MM.1S (cell line): ENCODE measurements around the gene MTERF2.
"Not testable (repeated sequence)": the region's sequence is repeated elsewhere in the genome, so short reads cannot be mapped to it uniquely, and the experiment has no call there.

Source experiments
- DNase-seq: peaks from one replicate; pipeline ENCODE4 v3.0.0-alpha.2; 2015
- H2AFZ ChIP-seq: fragments of 300-600 bp; sonication (generic); 2 replicates; pipeline ENCODE4 v1.6.0; 2016; ENCODE audit warnings: antibody characterized with exemption, low read length
- H3F3A ChIP-seq: fragments of 300-600 bp; sonication (generic); 2 replicates; pipeline ENCODE4 v1.6.1; 2016; ENCODE audit warnings: mild to moderate bottlenecking, antibody characterized with exemption, low read length, moderate library complexity, mixed read lengths; ENCODE audit not compliant: insufficient read depth
- H3K27ac ChIP-seq: fragments of 300-600 bp; sonication (generic); 2 replicates; pipeline ENCODE4 v1.5.1; 2016; ENCODE audit warnings: mild to moderate bottlenecking, low read length
- H3K27me3 ChIP-seq: fragments of 300-600 bp; sonication (generic); replicated peaks from 2 replicates; pipeline ENCODE4 v1.6.0; 2016; ENCODE audit warnings: low read length; ENCODE audit not compliant: insufficient read depth
- H3K36me3 ChIP-seq: fragments of 300-600 bp; sonication (generic); replicated peaks from 2 replicates; pipeline ENCODE4 v1.6.1; 2016; ENCODE audit warnings: mild to moderate bottlenecking, low read length, mixed read lengths; ENCODE audit not compliant: insufficient read depth
- H3K4me1 ChIP-seq: fragments of 300-600 bp; sonication (generic); 2 replicates; pipeline ENCODE4 v1.6.1; 2016; ENCODE audit warnings: low read length, mixed read lengths
- H3K4me2 ChIP-seq: fragments of 300-600 bp; sonication (generic); 2 replicates; pipeline ENCODE4 v1.6.0; 2016; ENCODE audit warnings: low read depth, low read length
- H3K4me3 ChIP-seq: fragments of 300-600 bp; sonication (generic); 2 replicates; pipeline ENCODE4 v1.5.1; 2016; ENCODE audit warnings: low read length, mixed read lengths
- H3K79me2 ChIP-seq: fragments of 300-600 bp; sonication (generic); 2 replicates; pipeline ENCODE4 v1.6.1; 2016; ENCODE audit warnings: mixed run types, low read length, mixed read lengths
- H3K9ac ChIP-seq: fragments of 300-600 bp; sonication (generic); 2 replicates; pipeline ENCODE4 v1.6.1; 2016; ENCODE audit warnings: low read length, mixed read lengths
- H3K9me2 ChIP-seq: fragments of 300-600 bp; sonication (generic); replicated peaks from 2 replicates; pipeline ENCODE4 v1.6.1; 2016; ENCODE audit warnings: mild to moderate bottlenecking, low read length, mixed read lengths; ENCODE audit not compliant: insufficient read depth
- H3K9me3 ChIP-seq: fragments of 300-600 bp; sonication (generic); replicated peaks from 2 replicates; pipeline ENCODE4 v1.6.1; 2016; ENCODE audit warnings: mild to moderate bottlenecking, low read length, mixed read lengths; ENCODE audit not compliant: insufficient read depth
- H4K20me1 ChIP-seq: fragments of 300-600 bp; sonication (generic); 2 replicates; pipeline ENCODE4 v1.6.1; 2016; ENCODE audit warnings: mild to moderate bottlenecking, low read length, moderate library complexity, mixed read lengths; ENCODE audit not compliant: insufficient read depth
- EZH2 ChIP-seq: fragments of 300-600 bp; sonication (generic); optimal IDR thresholded peaks from 2 replicates; pipeline ENCODE3; 2017; ENCODE audit warnings: low read depth, mild to moderate bottlenecking, antibody characterized with exemption, low read length, mixed read lengths
- EZH2phosphoT487 ChIP-seq: fragments of 300-600 bp; sonication (generic); IDR thresholded peaks from 2 replicates; pipeline ENCODE4 v1.6.1; 2018; ENCODE audit warnings: antibody characterized with exemption, low read length
- TF ChIP-seq, protein P1 (sequence below): fragments of 300-600 bp; sonication (generic); IDR thresholded peaks from 2 replicates; pipeline ENCODE4 v1.5.1; 2016; ENCODE audit warnings: antibody characterized with exemption, low read length, mixed read lengths

MTERF2 gene

DNA sequence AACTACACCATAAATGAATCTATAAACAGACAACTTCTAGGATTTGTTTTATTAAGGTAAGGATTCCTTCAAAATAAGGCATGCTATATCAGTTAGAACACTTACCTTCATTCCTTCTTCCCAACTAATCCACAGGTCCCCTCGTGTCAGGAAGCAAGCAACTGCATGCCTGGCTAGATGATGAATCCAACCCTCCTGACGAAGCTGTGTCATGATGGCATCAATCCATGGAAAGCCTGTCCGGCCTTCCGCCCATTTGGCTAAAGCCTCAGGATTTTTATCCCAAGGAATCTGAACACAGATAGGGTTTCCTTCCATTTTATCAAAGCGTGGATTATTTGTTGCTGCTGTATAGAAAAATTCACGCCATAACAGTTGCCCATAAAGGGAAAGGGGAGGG, 12.5 kb upstream of the MTERF2 start:
- H3K9me3 ChIP-seq = no peaks in the 10 kb centered on the region
- no peaks in the 10 kb centered on the region for H3F3A ChIP-seq
- TF ChIP-seq EZH2phosphoT487 = no peak
- no peak for TF ChIP-seq EZH2
- TF ChIP-seq, protein P1, sequence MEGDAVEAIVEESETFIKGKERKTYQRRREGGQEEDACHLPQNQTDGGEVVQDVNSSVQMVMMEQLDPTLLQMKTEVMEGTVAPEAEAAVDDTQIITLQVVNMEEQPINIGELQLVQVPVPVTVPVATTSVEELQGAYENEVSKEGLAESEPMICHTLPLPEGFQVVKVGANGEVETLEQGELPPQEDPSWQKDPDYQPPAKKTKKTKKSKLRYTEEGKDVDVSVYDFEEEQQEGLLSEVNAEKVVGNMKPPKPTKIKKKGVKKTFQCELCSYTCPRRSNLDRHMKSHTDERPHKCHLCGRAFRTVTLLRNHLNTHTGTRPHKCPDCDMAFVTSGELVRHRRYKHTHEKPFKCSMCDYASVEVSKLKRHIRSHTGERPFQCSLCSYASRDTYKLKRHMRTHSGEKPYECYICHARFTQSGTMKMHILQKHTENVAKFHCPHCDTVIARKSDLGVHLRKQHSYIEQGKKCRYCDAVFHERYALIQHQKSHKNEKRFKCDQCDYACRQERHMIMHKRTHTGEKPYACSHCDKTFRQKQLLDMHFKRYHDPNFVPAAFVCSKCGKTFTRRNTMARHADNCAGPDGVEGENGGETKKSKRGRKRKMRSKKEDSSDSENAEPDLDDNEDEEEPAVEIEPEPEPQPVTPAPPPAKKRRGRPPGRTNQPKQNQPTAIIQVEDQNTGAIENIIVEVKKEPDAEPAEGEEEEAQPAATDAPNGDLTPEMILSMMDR = no peak
- no peak overlapping the region for H3K27ac ChIP-seq
- no peak overlapping the region for H2AFZ ChIP-seq
- no peaks in the 10 kb centered on the region for H4K20me1 ChIP-seq
- H3K4me3 ChIP-seq = no peak overlapping the region
- no peak overlapping the region for H3K9ac ChIP-seq
- no peaks in the 10 kb centered on the region for H3K79me2 ChIP-seq
- H3K36me3 ChIP-seq = no peaks in the 10 kb centered on the region
- DNase-seq = no peak
- no peaks in the 10 kb centered on the region for H3K27me3 ChIP-seq
- H3K4me1 ChIP-seq = no peaks in the 10 kb centered on the region
- no peak overlapping the region for H3K4me2 ChIP-seq
- no peaks in the 10 kb centered on the region for H3K9me2 ChIP-seq

DNA sequence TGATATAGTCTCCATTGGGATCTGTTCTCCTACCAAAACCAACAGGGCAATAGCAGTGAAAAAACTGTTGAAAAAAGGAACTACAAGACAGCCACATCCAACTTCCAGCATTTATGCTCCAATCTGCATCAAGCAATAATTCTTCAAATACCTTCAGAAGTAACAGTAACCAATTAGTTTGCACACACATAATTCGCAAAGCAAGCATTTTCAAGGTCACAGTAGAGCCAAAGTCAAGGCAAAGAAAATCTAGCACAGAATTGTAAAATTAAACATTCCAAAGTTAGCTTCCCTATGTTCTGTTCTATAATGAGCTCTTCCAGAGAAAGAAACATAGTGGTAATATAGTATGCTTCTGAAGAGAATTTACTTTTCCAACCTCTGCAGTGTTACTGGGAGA, 11.0 kb upstream of the MTERF2 start:
- no peaks in the 10 kb centered on the region for H3K36me3 ChIP-seq

DNA sequence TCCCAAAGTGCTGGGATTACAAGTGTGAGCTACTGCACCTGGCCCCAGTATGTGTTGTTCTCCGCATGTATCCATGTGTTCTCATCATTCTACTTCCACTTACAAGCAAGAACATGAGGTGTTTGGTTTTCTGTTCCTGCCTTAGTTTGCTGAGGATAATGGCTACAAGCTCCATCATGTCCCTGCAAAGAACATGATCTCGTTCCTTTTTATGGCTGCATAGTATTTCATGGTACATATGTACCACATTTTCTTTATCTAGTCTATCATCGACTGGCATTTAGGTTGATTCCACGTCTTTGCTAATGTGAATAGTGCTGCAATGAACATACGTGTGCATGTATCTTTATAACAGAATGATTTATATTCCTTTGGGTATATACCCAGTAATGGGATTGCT, 9.2 kb upstream of the MTERF2 start:
- not testable (repeated sequence) for H3K4me2 ChIP-seq, H3K9me2 ChIP-seq, H4K20me1 ChIP-seq, H3F3A ChIP-seq, DNase-seq, H3K79me2 ChIP-seq, H3K36me3 ChIP-seq, H3K27ac ChIP-seq, H3K4me3 ChIP-seq, H3K27me3 ChIP-seq, H2AFZ ChIP-seq, H3K9ac ChIP-seq, H3K4me1 ChIP-seq, H3K9me3 ChIP-seq

More for the DNA sequence above, 11.0 kb upstream of the MTERF2 start:
- Histone ChIP-seq H3K27me3 (no peaks in the 10 kb centered on the region), H3K9ac (no peak overlapping the region), H3K9me3 (no peaks in the 10 kb centered on the region), H3K4me3 (no peak overlapping the region), H2AFZ (no peak overlapping the region), H3K27ac (no peak overlapping the region), H3K9me2 (no peaks in the 10 kb centered on the region), H3F3A (no peaks in the 10 kb centered on the region), H3K4me1 (no peaks in the 10 kb centered on the region), H3K4me2 (no peak overlapping the region), H4K20me1 (no peaks in the 10 kb centered on the region), H3K79me2 (no peaks in the 10 kb centered on the region)
- no peak for DNase-seq
- no peak for TF ChIP-seq EZH2phosphoT487
- no peak for TF ChIP-seq EZH2
- TF ChIP-seq, protein P1 = no peak

DNA sequence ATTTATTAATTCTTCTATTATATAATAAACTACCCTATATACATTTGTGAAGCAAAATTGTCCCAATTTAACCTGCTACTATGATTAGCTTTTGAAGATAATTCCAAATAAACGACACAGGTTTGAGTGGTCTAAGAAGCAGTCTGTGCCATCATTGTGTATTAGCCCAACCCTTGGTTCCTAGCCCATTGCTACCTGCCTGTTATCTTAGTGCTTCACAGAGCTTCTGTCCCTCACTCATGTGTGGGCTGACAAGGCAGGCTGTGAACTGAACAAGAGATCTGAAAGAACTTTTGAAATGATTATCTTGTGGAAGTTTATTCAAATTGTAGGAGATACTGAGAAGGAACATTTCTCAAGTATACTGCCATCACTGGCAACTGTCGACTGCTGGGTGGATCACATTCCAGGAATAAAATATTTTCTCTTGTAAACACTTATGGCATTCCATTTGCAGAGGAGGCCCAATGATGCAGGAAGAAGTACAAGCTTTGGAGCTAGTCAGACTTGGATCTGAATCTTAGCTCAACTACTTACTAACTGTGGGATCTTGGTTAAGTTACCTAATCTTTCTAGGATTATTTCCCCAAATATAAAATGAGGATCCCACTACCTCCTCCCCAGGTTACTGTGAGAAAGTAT, 7.8 kb upstream of the MTERF2 start:
- no peak for DNase-seq
- Histone ChIP-seq H3K4me2 (no peak overlapping the region), H3K27ac (no peak overlapping the region)

More for the DNA sequence above, 7.8 kb upstream of the MTERF2 start:
- H4K20me1 ChIP-seq = no peaks in the 10 kb centered on the region
- no peaks in the 10 kb centered on the region for H3K36me3 ChIP-seq
- H3K9ac ChIP-seq = no peak overlapping the region
- no peaks in the 10 kb centered on the region for H3K9me3 ChIP-seq
- H3K79me2 ChIP-seq = no peaks in the 10 kb centered on the region
- TF ChIP-seq EZH2 (no peak), EZH2phosphoT487 (no peak)
- TF ChIP-seq, protein P1 = no peak
- H3K27me3 ChIP-seq = no peaks in the 10 kb centered on the region
- H3K4me1 ChIP-seq = no peaks in the 10 kb centered on the region
- no peak overlapping the region for H3K4me3 ChIP-seq
- no peak overlapping the region for H2AFZ ChIP-seq
- H3K9me2 ChIP-seq = no peaks in the 10 kb centered on the region
- H3F3A ChIP-seq = no peaks in the 10 kb centered on the region
